Amniotic stem cell (primary cell): Measurements from ENCODE around the gene VPS8.

Experiments used
- DNase-seq: peaks from one replicate; lab custom pipeline; 2025; lab: John Stamatoyannopoulos, UW

The VPS8 gene

DNA sequence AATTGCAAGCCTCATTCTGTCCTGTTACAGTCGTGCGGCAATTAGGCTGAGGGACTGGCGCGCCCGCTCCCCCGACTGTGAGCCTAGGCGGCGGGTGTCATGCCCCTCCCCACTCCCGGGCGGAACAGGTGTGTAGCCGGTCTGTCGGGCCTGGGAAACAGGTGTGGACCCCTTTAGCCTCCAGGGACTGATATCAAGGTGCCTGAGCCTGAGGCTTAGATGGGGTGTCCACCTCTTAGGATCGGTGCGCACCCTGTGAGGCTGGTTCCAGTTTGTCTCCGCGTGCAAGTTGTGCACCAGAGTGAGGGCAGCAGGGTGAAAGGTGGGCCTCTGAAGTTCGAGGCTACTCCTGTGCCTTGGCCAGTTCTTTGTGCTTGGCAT lies 686 bp downstream of the VPS8 start:
- DNase-seq, result no peak

GRCh38 chr3:184813357-184813756 lies 1.4 kb downstream of the VPS8 start:
- DNase-seq, result no peak

DNA sequence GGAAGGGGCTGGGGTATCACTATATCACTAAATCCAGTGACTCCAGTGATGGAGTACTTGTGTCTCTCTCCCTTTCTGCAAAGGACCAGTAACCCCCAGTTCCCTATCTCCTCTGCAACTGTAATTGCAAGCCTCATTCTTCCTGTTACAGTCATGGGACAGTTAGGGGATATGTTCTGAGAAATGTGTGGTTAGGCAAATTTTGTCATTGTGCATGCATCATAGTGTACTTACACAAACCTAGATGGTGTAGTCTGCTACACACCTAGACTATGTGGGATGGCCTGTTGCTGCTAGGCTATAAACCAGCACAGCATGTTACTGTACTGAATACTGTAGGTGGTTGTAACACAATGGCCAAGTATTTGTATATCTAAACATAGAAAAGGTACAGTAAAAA lies 2.2 kb downstream of the VPS8 start:
- DNase-seq, result no peak

- peak; percentile 49 for DNase-seq
These were observed 3.3 kb downstream of the VPS8 start for GRCh38 chr3:184815046-184815930.

DNA sequence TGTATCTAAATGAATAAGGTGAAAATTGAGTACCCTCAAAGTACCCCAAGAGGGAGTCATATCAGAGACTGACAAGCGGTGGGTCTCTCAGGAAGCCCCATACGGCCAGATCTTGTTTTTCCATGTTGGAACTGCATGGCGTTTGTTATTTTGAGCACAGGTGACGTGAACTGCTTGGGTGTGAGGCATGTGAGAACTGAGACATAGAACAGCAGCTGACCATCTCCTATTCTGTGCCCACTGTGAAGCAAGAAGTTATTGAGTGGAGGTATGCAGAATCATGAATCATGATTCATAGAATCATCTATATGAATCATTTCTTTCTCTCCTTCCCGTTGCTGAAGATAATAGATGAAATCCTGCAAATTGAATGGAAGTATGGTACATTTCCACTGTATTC lies 4.6 kb downstream of the VPS8 start:
- no peak for DNase-seq

DNA sequence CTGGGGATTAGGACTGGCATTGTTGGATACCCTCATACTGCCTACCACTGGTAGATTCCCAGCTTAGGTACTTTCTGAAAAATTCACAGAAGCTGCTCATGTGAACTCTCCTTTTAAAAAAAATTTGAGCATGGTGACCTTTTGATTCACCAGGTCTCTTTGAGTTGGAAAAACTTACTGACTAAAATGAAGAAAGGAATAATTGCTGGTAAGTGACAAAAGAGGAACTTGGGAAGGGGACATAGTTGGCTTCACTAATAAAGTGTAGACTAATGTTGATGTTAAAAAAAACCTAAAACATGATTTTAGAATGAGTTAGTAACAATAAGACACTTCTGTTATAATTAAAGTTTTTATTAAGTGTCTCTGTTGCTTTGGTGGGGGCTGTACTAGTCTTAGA lies 8.6 kb downstream of the VPS8 start:
- no peak for DNase-seq

GRCh38 chr3:184821034-184821433 lies 9.1 kb downstream of the VPS8 start:
- DNase-seq, result no peak

DNA sequence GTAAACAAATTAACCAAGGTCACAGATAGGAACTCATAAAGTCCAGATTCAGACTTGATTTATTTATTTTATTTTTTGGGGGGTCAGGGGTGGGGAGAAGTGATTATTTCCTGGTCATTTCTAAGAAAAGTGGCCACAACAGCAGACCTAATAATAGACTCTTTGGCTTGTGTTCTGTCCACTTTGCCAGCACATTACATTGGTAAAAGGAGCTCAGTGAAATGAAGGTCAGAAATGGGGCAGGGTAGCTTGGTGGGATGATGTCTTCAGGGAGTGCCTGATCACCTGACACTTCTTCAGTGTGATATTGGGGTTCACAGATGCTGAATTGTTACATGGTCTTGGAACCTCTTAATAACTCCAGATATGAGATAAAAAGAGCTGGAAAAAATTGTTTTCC lies 10.1 kb downstream of the VPS8 start:
- DNase-seq, result no peak

- no peak for DNase-seq
These were observed 10.7 kb downstream of the VPS8 start for GRCh38 chr3:184822654-184823053.

DNA sequence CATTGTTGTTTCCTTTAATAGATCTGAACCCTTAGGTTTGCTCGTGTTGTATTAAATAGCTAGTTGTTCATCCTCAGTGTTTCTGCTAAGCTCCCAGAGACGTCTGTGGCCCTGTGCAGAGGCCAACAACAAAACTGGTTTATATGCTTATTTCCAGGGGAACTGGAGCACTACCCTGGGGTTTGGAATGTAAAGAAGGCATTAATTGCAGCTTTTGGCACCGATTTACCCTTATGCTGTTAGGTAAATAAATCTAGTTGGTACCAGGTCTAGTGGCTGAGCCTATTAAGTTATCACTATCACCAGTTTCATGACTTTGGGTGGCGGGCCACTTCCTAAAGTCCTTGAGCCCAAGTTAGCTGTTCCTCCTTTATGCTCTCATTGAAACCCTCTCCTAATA lies 12.0 kb downstream of the VPS8 start:
- no peak for DNase-seq

GRCh38 chr3:184825121-184825820 lies 13.3 kb downstream of the VPS8 start:
- no peak for DNase-seq

GRCh38 chr3:184827572-184827971 lies 15.6 kb downstream of the VPS8 start:
- DNase-seq, result no peak

- DNase-seq, result no peak
These were observed 20.1 kb downstream of the VPS8 start for GRCh38 chr3:184832044-184832443.

GRCh38 chr3:184832903-184833302 lies 20.9 kb downstream of the VPS8 start:
- no peak for DNase-seq

DNA sequence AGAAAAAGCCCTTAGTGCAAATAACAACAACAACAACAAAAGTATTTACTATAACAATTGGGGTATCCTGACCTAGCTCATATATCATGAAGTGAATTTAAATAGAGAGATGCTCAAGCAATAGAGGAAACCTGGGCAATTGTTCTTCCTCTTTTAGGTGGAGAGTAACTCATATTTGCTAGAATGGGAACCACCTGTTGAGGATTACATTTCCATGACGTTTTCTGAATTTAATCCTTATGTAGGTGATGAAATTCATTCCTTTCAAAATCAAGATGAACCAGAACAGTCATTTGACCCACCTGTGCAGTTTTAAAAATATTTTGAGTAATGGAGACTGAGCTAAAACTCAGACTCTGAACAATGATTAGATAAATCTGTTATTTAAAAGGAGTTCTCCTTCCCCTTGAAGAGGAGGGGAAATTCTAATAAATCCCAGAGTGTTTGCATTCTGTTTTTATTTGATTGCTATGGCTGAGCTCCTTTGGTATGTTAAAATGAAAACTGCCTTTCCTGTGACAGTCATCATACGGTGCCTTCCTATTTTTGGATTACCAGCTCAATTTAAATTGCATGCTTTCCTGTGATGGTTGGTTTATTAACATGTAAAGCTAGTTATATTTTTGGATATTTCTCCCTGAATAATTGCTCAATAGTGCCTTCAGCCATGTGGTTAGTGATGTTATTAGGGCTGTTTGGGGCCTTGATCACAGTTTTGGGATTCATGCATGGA lies 24.3 kb downstream of the VPS8 start:
- DNase-seq, result no peak

DNA sequence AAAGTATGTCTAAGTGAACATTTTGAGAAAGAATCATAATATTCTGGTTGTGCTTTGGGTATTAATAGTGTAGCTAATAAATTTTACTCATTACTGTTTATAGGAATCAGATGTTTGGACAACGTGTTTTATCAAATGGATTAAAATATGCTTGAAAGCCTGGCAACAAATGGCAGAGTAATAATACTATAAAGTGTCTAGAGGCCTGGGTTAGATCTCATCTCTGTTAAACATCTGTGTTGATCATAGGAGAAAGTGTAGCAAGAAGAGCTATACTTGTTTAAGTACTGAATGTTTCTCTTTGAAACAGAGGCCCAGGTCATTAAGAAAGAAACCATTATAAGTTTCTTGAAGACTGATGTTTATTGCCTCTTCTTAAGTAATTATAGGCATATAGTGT lies 30.5 kb downstream of the VPS8 start:
- DNase-seq, result no peak

- DNase-seq, result no peak
These were observed 33.9 kb downstream of the VPS8 start for GRCh38 chr3:184845819-184846218.

- no peak for DNase-seq
These were observed 34.5 kb downstream of the VPS8 start for GRCh38 chr3:184846496-184846895.

- no peak for DNase-seq
These were observed 37.0 kb downstream of the VPS8 start for GRCh38 chr3:184848934-184849333.

- DNase-seq, result no peak
These were observed 38.2 kb downstream of the VPS8 start for GRCh38 chr3:184850201-184850600.

- no peak for DNase-seq
These were observed 45.1 kb downstream of the VPS8 start for GRCh38 chr3:184857099-184857498.

- DNase-seq, result no peak
These were observed 52.0 kb downstream of the VPS8 start for GRCh38 chr3:184864000-184864399.

DNA sequence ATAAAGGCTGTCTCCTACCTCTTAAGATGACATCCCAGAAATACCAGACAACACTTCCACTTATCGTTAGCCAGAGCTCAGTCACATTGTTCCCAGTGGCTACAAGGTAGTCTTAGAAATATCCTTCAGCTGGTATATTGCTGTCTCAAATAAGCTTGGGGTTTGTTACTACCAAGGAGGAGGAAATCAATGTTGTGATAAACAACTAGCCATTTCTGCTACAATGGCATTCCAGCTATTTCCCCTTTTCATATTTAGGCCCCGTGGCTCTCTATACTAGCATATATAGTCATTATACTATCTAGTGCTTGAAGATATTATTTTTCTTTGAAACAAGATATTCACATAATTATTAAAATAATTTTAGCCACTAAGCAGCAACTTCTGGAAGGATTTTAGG lies 56.5 kb downstream of the VPS8 start:
- no peak for DNase-seq
